NCI-H187 treated with DMSO at 0.1 percent for 48 hours (cell line): ENCODE results near the gene CMTR1.
"Not testable (repeated sequence)": the region's sequence is repeated elsewhere in the genome, so short reads cannot be mapped to it uniquely, and the experiment has no call there.

Experiments used
- DNase-seq: peaks from one replicate; lab custom pipeline; 2025; lab: John Stamatoyannopoulos, UW

The CMTR1 gene

GRCh38 chr6:37432916-37433656 is at the start of gene CMTR1:
CMTR1 (plus strand) TSS chr6:37433221; CDS start chr6:37435630, 2,409 bp downstream.
- DNase-seq: peak; percentile 53

- no peak for DNase-seq
Measured at GRCh38 chr6:37388578-37388977, 44.4 kb upstream of the CMTR1 start.

- no peak for DNase-seq
Measured at GRCh38 chr6:37389857-37390256, 43.2 kb upstream of the CMTR1 start.

- no peak for DNase-seq
Measured at GRCh38 chr6:37391120-37391519, 41.9 kb upstream of the CMTR1 start.

GRCh38 chr6:37392821-37393220 is 40.2 kb upstream of the CMTR1 start:
- DNase-seq: no peak

- DNase-seq: no peak
Measured at GRCh38 chr6:37393381-37393929, 39.6 kb upstream of the CMTR1 start.

GRCh38 chr6:37396571-37397180 is 36.3 kb upstream of the CMTR1 start:
- DNase-seq: no peak

- no peak for DNase-seq
Measured at GRCh38 chr6:37399131-37399530, 33.9 kb upstream of the CMTR1 start.

GRCh38 chr6:37399795-37400490 is 33.1 kb upstream of the CMTR1 start:
- DNase-seq: no peak

GRCh38 chr6:37401658-37402057 is 31.4 kb upstream of the CMTR1 start:
- DNase-seq: not testable (repeated sequence)

GRCh38 chr6:37406726-37407341 is 26.2 kb upstream of the CMTR1 start:
- DNase-seq: no peak

GRCh38 chr6:37407948-37408347 is 25.1 kb upstream of the CMTR1 start:
- no peak for DNase-seq

GRCh38 chr6:37409501-37409900 is 23.5 kb upstream of the CMTR1 start:
- no peak for DNase-seq

GRCh38 chr6:37417393-37417792 is 15.6 kb upstream of the CMTR1 start:
- DNase-seq: no peak

- no peak for DNase-seq
Measured at GRCh38 chr6:37418722-37419121, 14.3 kb upstream of the CMTR1 start.

GRCh38 chr6:37426058-37426944 is 6.7 kb upstream of the CMTR1 start:
- DNase-seq: no peak

GRCh38 chr6:37426945-37427510 is 6.0 kb upstream of the CMTR1 start:
- no peak for DNase-seq

GRCh38 chr6:37429352-37429750 is 3.7 kb upstream of the CMTR1 start:
- DNase-seq: no peak

GRCh38 chr6:37432590-37432915 is 468 bp upstream of the CMTR1 start:
- no peak for DNase-seq

GRCh38 chr6:37433657-37434271 is 743 bp downstream of the CMTR1 start:
- DNase-seq: no peak

- no peak for DNase-seq
Measured at GRCh38 chr6:37435373-37435772, 2.4 kb downstream of the CMTR1 start.
